Neuronal stem cell (in vitro differentiated cells): ENCODE data around the gene ARPIN.

ENCODE experiments used
- DNase-seq: peaks from one replicate; pipeline ENCODE4 v3.0.0-alpha.2; 2013; ENCODE audit warnings: low spot score
- H2AFZ ChIP-seq: one replicate; pipeline ENCODE4 v1.6.1; 2013; ENCODE audit warnings: mild to moderate bottlenecking, low read length, inconsistent platforms
- H2AK5ac ChIP-seq: 2 replicates; pipeline ENCODE4 v1.6.1; 2013; ENCODE audit warnings: low read depth, mild to moderate bottlenecking, inconsistent platforms, low read length, moderate library complexity, mixed read lengths
- H2BK120ac ChIP-seq: 2 replicates; pipeline ENCODE4 v1.6.1; 2013; ENCODE audit warnings: low read depth, mild to moderate bottlenecking, inconsistent platforms, low read length, moderate library complexity, mixed read lengths
- H2BK12ac ChIP-seq: one replicate; pipeline ENCODE4 v1.6.1; 2013; ENCODE audit warnings: low read length, inconsistent platforms
- H2BK15ac ChIP-seq: 2 replicates; pipeline ENCODE4 v1.6.1; 2013; ENCODE audit warnings: mild to moderate bottlenecking, low read length, inconsistent platforms, mixed read lengths
- H2BK5ac ChIP-seq: one replicate; pipeline ENCODE4 v1.6.1; 2013; ENCODE audit warnings: inconsistent platforms, mild to moderate bottlenecking, low read length, moderate library complexity
- H3K14ac ChIP-seq: one replicate; pipeline ENCODE4 v1.6.1; 2013; ENCODE audit warnings: low read length, inconsistent platforms
- H3K18ac ChIP-seq: 2 replicates; pipeline ENCODE4 v1.6.1; 2013; ENCODE audit warnings: low read length, inconsistent platforms
- H3K23ac ChIP-seq: 2 replicates; pipeline ENCODE4 v1.6.1; 2013; ENCODE audit warnings: low read depth, mild to moderate bottlenecking, mixed read lengths, low read length, inconsistent platforms; ENCODE audit not compliant: poor library complexity
- H3K27ac ChIP-seq: replicated peaks from 3 replicates; pipeline ENCODE4 v1.5.1; 2013; ENCODE audit warnings: low read length, inconsistent platforms
- H3K27me3 ChIP-seq, 3 experiments: 2 replicates each; pipeline ENCODE4 v1.6.1; 2013; ENCODE audit warnings: low read length in 3 of 3, mild to moderate bottlenecking in 2 of 3, inconsistent platforms in 1 of 3, low read depth in 1 of 3, mixed read lengths in 1 of 3, moderate library complexity in 1 of 3; ENCODE audit not compliant: control insufficient read depth in 3 of 3, insufficient read depth in 3 of 3
- H3K36me3 ChIP-seq, 2 donors: replicated peaks in 1 of 2; 2 replicates each; pipeline ENCODE4 v1.6.1; 2013; ENCODE audit warnings: low read length in 2 of 2; ENCODE audit not compliant: control insufficient read depth in 2 of 2, insufficient read depth in 2 of 2
- H3K4ac ChIP-seq: 2 replicates; pipeline ENCODE4 v1.6.1; 2013; ENCODE audit warnings: inconsistent platforms, mild to moderate bottlenecking, low read length, moderate library complexity
- H3K4me1 ChIP-seq, 2 donors: 1 replicate in 1 of 2; 2 replicates in 1 of 2; pipeline ENCODE4 v1.6.1; 2013; ENCODE audit warnings: low read length in 2 of 2, low read depth in 1 of 2; ENCODE audit not compliant: control insufficient read depth in 2 of 2, insufficient read depth in 1 of 2
- H3K4me2 ChIP-seq: one replicate; pipeline ENCODE4 v1.6.1; 2013; ENCODE audit warnings: mild to moderate bottlenecking, low read length, inconsistent platforms; ENCODE audit not compliant: insufficient read depth, poor library complexity, severe bottlenecking
- H3K4me3 ChIP-seq, 2 donors: 2 replicates each; pipeline ENCODE4 v1.5.1; 2013; ENCODE audit warnings: low read length in 2 of 2, mild to moderate bottlenecking in 2 of 2, inconsistent platforms in 1 of 2, moderate library complexity in 1 of 2
- H3K79me1 ChIP-seq: one replicate; pipeline ENCODE4 v1.6.1; 2013; ENCODE audit warnings: low read depth, mild to moderate bottlenecking, inconsistent platforms, low read length, moderate library complexity
- H3K9ac ChIP-seq: one replicate; pipeline ENCODE4 v1.6.1; 2013; ENCODE audit warnings: mild to moderate bottlenecking, low read depth, low read length, inconsistent platforms; ENCODE audit not compliant: poor library complexity
- H3K9me3 ChIP-seq, 2 donors: replicated peaks in 1 of 2; 2 replicates each; pipeline versions ENCODE3 to v1.6.1; 2013; ENCODE audit warnings: low read length in 2 of 2, mild to moderate bottlenecking in 2 of 2, inconsistent platforms in 1 of 2, low read depth in 1 of 2, mixed read lengths in 1 of 2, moderate library complexity in 1 of 2; ENCODE audit not compliant: control insufficient read depth in 2 of 2, insufficient read depth in 1 of 2
- H4K8ac ChIP-seq: one replicate; pipeline ENCODE4 v1.6.1; 2013; ENCODE audit warnings: low read depth, mild to moderate bottlenecking, inconsistent platforms, low read length, moderate library complexity
- H4K91ac ChIP-seq: one replicate; pipeline ENCODE4 v1.6.1; 2013; ENCODE audit warnings: low read length, low read depth, mild to moderate bottlenecking, inconsistent platforms; ENCODE audit not compliant: poor library complexity
- WGBS, 2 donors: extraction: QIAGEN DNeasy Blood & Tissue Kit; methylation state at CpG; one replicate each; pipeline ENCODE4 v1.1.7; 2013; ENCODE audit warnings: missing lambda C conversion rate in 2 of 2, mixed read lengths in 1 of 2; ENCODE audit not compliant: insufficient read length in 2 of 2, insufficient replicate concordance in 1 of 2; ENCODE audit errors: extremely low coverage in 2 of 2; 5-methylcytosine and 5-hydroxymethylcytosine counted together

Gene ARPIN

GRCh38 chr15:89904519-89904918 lies 8.2 kb downstream of the ARPIN start:
- Histone ChIP-seq H3K14ac (no peak overlapping the region), H4K8ac (no peak overlapping the region), H3K18ac (no peak overlapping the region), H2BK12ac (no peak overlapping the region), H3K9ac (no peak overlapping the region), H2BK120ac (no peak overlapping the region), H3K4me1 (no peaks in the 10 kb centered on the region), H2BK15ac (no peak overlapping the region), H3K4me2 (no peak overlapping the region), H3K27me3 (no peaks in the 10 kb centered on the region), H3K36me3 (peaks cover 14 to 85% of the 10 kb centered on the region in 2 donors), H3K79me1 (no peaks in the 10 kb centered on the region), H3K9me3 (no peaks in the 10 kb centered on the region), H2AK5ac (no peak overlapping the region), H2AFZ (no peak overlapping the region), H3K23ac (no peak overlapping the region), H3K4ac (no peak overlapping the region), H3K4me3 (no peak overlapping the region), H3K27ac (no peak overlapping the region), H2BK5ac (no peak overlapping the region), H4K91ac (no peak overlapping the region)
- no peak for DNase-seq
- no CpG with 5 or more reads among the region's 5 CpGs for WGBS, 2 donors

- no peak overlapping the region for H3K4me2 ChIP-seq
- no peaks in the 10 kb centered on the region for H3K79me1 ChIP-seq
- H3K27ac ChIP-seq, result no peak overlapping the region
- H3K14ac ChIP-seq, result no peak overlapping the region
- no peak overlapping the region for H2BK120ac ChIP-seq
- no CpG with 5 or more reads among the region's 11 CpGs for WGBS, 2 donors
- H2BK5ac ChIP-seq, result no peak overlapping the region
- peak overlapping the region; percentile 33 for H2AK5ac ChIP-seq
- H4K8ac ChIP-seq, result no peak overlapping the region
- no peaks in the 10 kb centered on the region for H3K27me3 ChIP-seq
- no peak overlapping the region for H3K23ac ChIP-seq
- H3K4ac ChIP-seq, result no peak overlapping the region
- H3K4me1 ChIP-seq, result no peaks in the 10 kb centered on the region
- no peak overlapping the region for H4K91ac ChIP-seq
- H3K4me3 ChIP-seq, result no peak overlapping the region
- H2BK15ac ChIP-seq, result no peak overlapping the region
- H3K36me3 ChIP-seq, result peaks cover 12 to 78% of the 10 kb centered on the region in 2 donors
- H3K18ac ChIP-seq, result no peak overlapping the region
- H2BK12ac ChIP-seq, result no peak overlapping the region
- no peak overlapping the region for H3K9ac ChIP-seq
- H3K9me3 ChIP-seq, result no peaks in the 10 kb centered on the region
- H2AFZ ChIP-seq, result no peak overlapping the region
- no peak for DNase-seq
Observed at GRCh38 chr15:89903858-89904130, 9.0 kb downstream of the ARPIN start.

GRCh38 chr15:89903015-89903857 lies 9.5 kb downstream of the ARPIN start:
- H3K4me2 ChIP-seq, result no peak overlapping the region
- no peak overlapping the region for H4K91ac ChIP-seq
- no peak overlapping the region for H3K27ac ChIP-seq
- no CpG with 5 or more reads among the region's 15 CpGs for WGBS, 2 donors
- no peak overlapping the region for H3K4me3 ChIP-seq
- H2AFZ ChIP-seq, result no peak overlapping the region
- no peak overlapping the region for H3K18ac ChIP-seq
- H3K9ac ChIP-seq, result no peak overlapping the region
- H3K14ac ChIP-seq, result no peak overlapping the region
- DNase-seq, result no peak
- H3K4me1 ChIP-seq, result no peaks in the 10 kb centered on the region
- H2BK5ac ChIP-seq, result no peak overlapping the region
- H2BK120ac ChIP-seq, result no peak overlapping the region
- H4K8ac ChIP-seq, result no peak overlapping the region
- H2BK15ac ChIP-seq, result no peak overlapping the region
- H3K36me3 ChIP-seq, result peaks cover 12 to 75% of the 10 kb centered on the region in 2 donors
- peak overlapping the region; percentile 33 for H2AK5ac ChIP-seq
- no peaks in the 10 kb centered on the region for H3K79me1 ChIP-seq
- no peaks in the 10 kb centered on the region for H3K9me3 ChIP-seq
- H3K4ac ChIP-seq, result no peak overlapping the region
- no peak overlapping the region for H2BK12ac ChIP-seq
- no peaks in the 10 kb centered on the region for H3K27me3 ChIP-seq
- peak overlapping the region; percentile 13 for H3K23ac ChIP-seq

- Histone ChIP-seq H3K4me1 (no peaks in the 10 kb centered on the region), H2AK5ac (no peak overlapping the region), H4K91ac (no peak overlapping the region), H3K23ac (no peak overlapping the region), H3K27ac (no peak overlapping the region), H4K8ac (no peak overlapping the region), H2AFZ (no peak overlapping the region), H2BK120ac (no peak overlapping the region), H3K27me3 (no peaks in the 10 kb centered on the region), H3K9ac (no peak overlapping the region), H3K14ac (no peak overlapping the region), H3K36me3 (peaks cover 10 to 54% of the 10 kb centered on the region in 2 donors), H3K18ac (no peak overlapping the region), H3K79me1 (no peaks in the 10 kb centered on the region), H3K4ac (no peak overlapping the region), H2BK15ac (no peak overlapping the region), H3K4me3 (no peak overlapping the region), H2BK5ac (no peak overlapping the region), H2BK12ac (no peak overlapping the region), H3K4me2 (no peak overlapping the region), H3K9me3 (no peaks in the 10 kb centered on the region)
- WGBS, 2 donors, result no CpG with 5 or more reads among the region's 6 CpGs
- DNase-seq, result no peak
Observed at GRCh38 chr15:89900849-89901248, 11.9 kb downstream of the ARPIN start.
